ENCODE data around the gene ADIPOR2. TPM values are rescaled to one million over a fixed set of nuclear protein-coding genes. Genes with fewer than 3 reads are reported as not detected.

The ADIPOR2 gene
- total RNA-seq, 2 experiments from 2014 or later: 24.7 to 51.1 TPM

DNA sequence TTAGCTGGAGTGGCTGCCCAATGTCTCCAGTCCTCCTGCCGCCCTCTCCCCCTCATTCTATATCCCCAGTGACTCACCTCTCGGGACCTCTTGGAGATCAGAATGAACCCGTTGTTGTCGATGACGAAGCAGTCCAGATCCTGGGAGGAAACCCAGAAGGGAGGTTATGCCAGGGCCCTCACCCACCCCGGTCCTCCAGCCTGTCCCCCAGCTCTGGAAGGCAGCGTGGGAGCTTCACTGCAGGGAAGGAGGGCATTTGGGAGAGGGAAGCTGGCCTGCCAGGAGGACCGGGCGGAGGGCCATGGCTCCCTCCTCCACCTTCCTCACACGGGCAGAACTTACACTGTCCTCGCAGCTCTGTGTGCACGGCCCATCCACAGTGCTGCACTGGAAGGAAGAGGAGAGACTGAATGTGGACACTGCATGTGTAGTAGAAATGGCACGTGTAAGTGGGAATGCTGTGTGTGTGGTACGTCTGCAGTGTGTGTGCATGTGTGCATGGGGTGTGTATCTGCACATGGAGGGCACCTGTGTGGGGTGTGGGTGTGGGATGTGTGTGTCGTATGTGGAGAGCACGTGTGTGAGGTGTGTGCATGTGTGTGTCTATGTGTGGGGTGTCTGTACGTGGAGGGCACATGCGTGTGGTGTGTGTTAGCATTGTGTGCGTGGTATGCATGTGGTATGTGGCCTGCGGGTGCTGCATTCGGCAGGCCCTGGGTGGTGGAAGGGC is 119.5 kb downstream of the ADIPOR2 start:
- H3K79me2 ChIP-seq (ENCODE audit: insufficient read depth, low read depth, low read length): no peaks in the 10 kb centered on the region
- no TSS peak for BruUV-seq (replicated peaks)
- H3K36me3 ChIP-seq (ENCODE audit: insufficient read depth, low read length): no peaks in the 10 kb centered on the region
- no peaks in the 10 kb centered on the region for H3K9me3 ChIP-seq (ENCODE audit: low read length)
- H4K20me1 ChIP-seq (ENCODE audit: insufficient read depth, low read length): no peaks in the 10 kb centered on the region
- no peak overlapping the region for H3K4me3 ChIP-seq (ENCODE audit: low read depth, low read length, poor library complexity, severe bottlenecking)
- intact Hi-C loops (cut with micrococcal nuclease; ENCODE audit: unreplicated experiment): no loop called here
- TF ChIP-seq, protein P1, sequence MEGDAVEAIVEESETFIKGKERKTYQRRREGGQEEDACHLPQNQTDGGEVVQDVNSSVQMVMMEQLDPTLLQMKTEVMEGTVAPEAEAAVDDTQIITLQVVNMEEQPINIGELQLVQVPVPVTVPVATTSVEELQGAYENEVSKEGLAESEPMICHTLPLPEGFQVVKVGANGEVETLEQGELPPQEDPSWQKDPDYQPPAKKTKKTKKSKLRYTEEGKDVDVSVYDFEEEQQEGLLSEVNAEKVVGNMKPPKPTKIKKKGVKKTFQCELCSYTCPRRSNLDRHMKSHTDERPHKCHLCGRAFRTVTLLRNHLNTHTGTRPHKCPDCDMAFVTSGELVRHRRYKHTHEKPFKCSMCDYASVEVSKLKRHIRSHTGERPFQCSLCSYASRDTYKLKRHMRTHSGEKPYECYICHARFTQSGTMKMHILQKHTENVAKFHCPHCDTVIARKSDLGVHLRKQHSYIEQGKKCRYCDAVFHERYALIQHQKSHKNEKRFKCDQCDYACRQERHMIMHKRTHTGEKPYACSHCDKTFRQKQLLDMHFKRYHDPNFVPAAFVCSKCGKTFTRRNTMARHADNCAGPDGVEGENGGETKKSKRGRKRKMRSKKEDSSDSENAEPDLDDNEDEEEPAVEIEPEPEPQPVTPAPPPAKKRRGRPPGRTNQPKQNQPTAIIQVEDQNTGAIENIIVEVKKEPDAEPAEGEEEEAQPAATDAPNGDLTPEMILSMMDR (conservative IDR thresholded peaks at IDR 0.05; ENCODE audit: low read length): no peak
- no peak for TF ChIP-seq EZH2phosphoT487 (IDR thresholded peaks at IDR 0.05; ENCODE audit: borderline replicate concordance, low read depth, low read length)
- H3K9me2 ChIP-seq (ENCODE audit: insufficient read depth, low read length): no peaks in the 10 kb centered on the region
- H3K4me1 ChIP-seq (ENCODE audit: insufficient read depth, low read length, poor library complexity, severe bottlenecking): no peaks in the 10 kb centered on the region
- no peak overlapping the region for H3K27ac ChIP-seq (ENCODE audit: low read depth, low read length, poor library complexity, severe bottlenecking)
- no peak overlapping the region for H2AFZ ChIP-seq (ENCODE audit: low read length)
- ChIA-PET CTCF (ENCODE audit: unreplicated experiment) (no interaction called here), POLR2A (no interaction called here)
- DNase-seq (ENCODE audit: low spot score): no peak
- H3K4me2 ChIP-seq (ENCODE audit: low read length): no peak overlapping the region

DNA sequence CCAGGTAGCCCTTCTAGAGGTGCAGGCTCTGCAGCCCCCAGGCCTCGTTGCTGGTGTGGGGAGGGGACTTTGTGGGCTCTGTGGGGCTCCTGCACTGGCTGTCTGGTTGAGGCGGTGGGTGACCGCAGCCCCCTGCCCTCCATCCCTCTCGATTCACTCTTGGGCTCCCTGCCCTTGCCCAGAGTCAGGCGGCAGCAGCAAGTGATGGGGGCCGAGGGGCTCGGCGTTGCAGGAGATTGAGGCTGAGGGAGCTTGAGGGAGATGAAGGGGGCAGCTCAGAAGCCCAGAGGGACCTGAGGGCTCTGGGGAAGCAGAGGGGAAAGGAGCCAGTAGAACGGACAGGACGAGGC is 120.0 kb downstream of the ADIPOR2 start:
- no peaks in the 10 kb centered on the region for H4K20me1 ChIP-seq (ENCODE audit: insufficient read depth, low read length)
- ChIA-PET POLR2A (no interaction called here), CTCF (ENCODE audit: unreplicated experiment) (no interaction called here)
- no TSS peak for BruUV-seq (replicated peaks)
- H3K36me3 ChIP-seq (ENCODE audit: insufficient read depth, low read length): no peaks in the 10 kb centered on the region
- H3K4me2 ChIP-seq (ENCODE audit: low read length): no peak overlapping the region
- no peak for DNase-seq (ENCODE audit: low spot score)
- intact Hi-C loops (cut with micrococcal nuclease; ENCODE audit: unreplicated experiment): no loop called here
- H3K79me2 ChIP-seq (ENCODE audit: insufficient read depth, low read depth, low read length): no peaks in the 10 kb centered on the region
- no peaks in the 10 kb centered on the region for H3K9me3 ChIP-seq (ENCODE audit: low read length)
- TF ChIP-seq, protein P1 (conservative IDR thresholded peaks at IDR 0.05; ENCODE audit: low read length): no peak
- TF ChIP-seq EZH2phosphoT487 (IDR thresholded peaks at IDR 0.05; ENCODE audit: borderline replicate concordance, low read depth, low read length): no peak
- H3K4me1 ChIP-seq (ENCODE audit: insufficient read depth, low read length, poor library complexity, severe bottlenecking): no peaks in the 10 kb centered on the region
- H3K27ac ChIP-seq (ENCODE audit: low read depth, low read length, poor library complexity, severe bottlenecking): no peak overlapping the region
- no peak overlapping the region for H3K4me3 ChIP-seq (ENCODE audit: low read depth, low read length, poor library complexity, severe bottlenecking)
- H3K9me2 ChIP-seq (ENCODE audit: insufficient read depth, low read length): no peaks in the 10 kb centered on the region
- H2AFZ ChIP-seq (ENCODE audit: low read length): no peak overlapping the region

- ChIA-PET CTCF (ENCODE audit: unreplicated experiment) (no interaction called here), POLR2A (no interaction called here)
- no peak for DNase-seq (ENCODE audit: low spot score)
- Histone ChIP-seq H2AFZ (ENCODE audit: low read length) (no peak overlapping the region), H3K4me2 (ENCODE audit: low read length) (no peak overlapping the region), H3K9me2 (ENCODE audit: insufficient read depth, low read length) (no peaks in the 10 kb centered on the region), H3K36me3 (ENCODE audit: insufficient read depth, low read length) (no peaks in the 10 kb centered on the region), H3K4me1 (ENCODE audit: insufficient read depth, low read length, poor library complexity, severe bottlenecking) (no peaks in the 10 kb centered on the region), H4K20me1 (ENCODE audit: insufficient read depth, low read length) (no peaks in the 10 kb centered on the region), H3K9me3 (ENCODE audit: low read length) (no peaks in the 10 kb centered on the region), H3K27ac (ENCODE audit: low read depth, low read length, poor library complexity, severe bottlenecking) (no peak overlapping the region), H3K79me2 (ENCODE audit: insufficient read depth, low read depth, low read length) (no peaks in the 10 kb centered on the region), H3K4me3 (ENCODE audit: low read depth, low read length, poor library complexity, severe bottlenecking) (no peak overlapping the region)
- BruUV-seq (replicated peaks): no TSS peak
- intact Hi-C loops (cut with micrococcal nuclease; ENCODE audit: unreplicated experiment): no loop called here
- TF ChIP-seq, protein P1 (conservative IDR thresholded peaks at IDR 0.05; ENCODE audit: low read length): no peak
- TF ChIP-seq EZH2phosphoT487 (IDR thresholded peaks at IDR 0.05; ENCODE audit: borderline replicate concordance, low read depth, low read length): no peak
These were observed 120.5 kb downstream of the ADIPOR2 start for GRCh38 chr12:1811281-1811947.
